ENCODE data around the gene ABCC4. TPM values are rescaled to one million over a fixed set of nuclear protein-coding genes. Genes with fewer than 3 reads are reported as not detected.

ABCC4 gene
- total and polyA plus RNA-seq, 2 experiments from 2014 or later: 4.3 to 12.2 TPM

- TF ChIP-seq ETS1 (IDR thresholded peaks at IDR 0.05) (no peak), CREB1 (CRISPR knock-in tag; IDR thresholded peaks at IDR 0.05; ENCODE audit: low read depth) (no peak), NANOG (IDR thresholded peaks at IDR 0.05; ENCODE audit: borderline replicate concordance) (no peak), STAT1 (IDR thresholded peaks at IDR 0.05; ENCODE audit: unreplicated experiment) (no peak), POLR2AphosphoS5 (IDR thresholded peaks at IDR 0.05; ENCODE audit: low read depth) (no peak)
Observed at GRCh38 chr13:95087746-95088305, 213.4 kb downstream of the ABCC4 start (continued).

GRCh38 chr13:95086761-95087160 is 214.5 kb downstream of the ABCC4 start:
- Histone ChIP-seq H3K4me1 (ENCODE audit: insufficient read depth) (no peaks in the 10 kb centered on the region), H3K36me3 (ENCODE audit: insufficient read depth) (no peaks in the 10 kb centered on the region), H3K79me2 (replicated peaks; ENCODE audit: insufficient read depth) (no peaks in the 10 kb centered on the region), H3K4me3 (no peak overlapping the region), H3K27me3 (ENCODE audit: insufficient read depth) (no peaks in the 10 kb centered on the region), H2AFZ (no peak overlapping the region), H3K4me2 (no peak overlapping the region), H3F3A (replicated peaks; ENCODE audit: low read depth) (no peaks in the 10 kb centered on the region), H3K9me2 (ENCODE audit: insufficient read depth) (no peaks in the 10 kb centered on the region), H3K27ac (ENCODE audit: low read depth) (no peak overlapping the region), H4K20me1 (replicated peaks; ENCODE audit: insufficient read depth) (no peaks in the 10 kb centered on the region)
- no peaks in the 10 kb centered on the region; the same call in 2 of the 3 replicates for H3K9me3 Mint-ChIP-seq
- DNase-seq (ENCODE audit: low spot score): no peak
- peaks cover 2% of the 10 kb centered on the region for H3K27me3 Mint-ChIP-seq (ENCODE audit: insufficient read depth, low read depth, poor library complexity)
- H3K4me1 Mint-ChIP-seq: peaks cover 7% of the 10 kb centered on the region
- no peaks in the 10 kb centered on the region for H3K36me3 Mint-ChIP-seq (ENCODE audit: low read depth)
- H3K4me3 Mint-ChIP-seq: no peak overlapping the region
- H3K27ac Mint-ChIP-seq: no peak overlapping the region
- no peak for TF ChIP-seq NANOG (IDR thresholded peaks at IDR 0.05; ENCODE audit: borderline replicate concordance)
- no peak for TF ChIP-seq CTCF (conservative IDR thresholded peaks at IDR 0.05; ENCODE audit: low read depth in 2 of 2)
- no peak for TF ChIP-seq CREB1 (CRISPR knock-in tag; IDR thresholded peaks at IDR 0.05; ENCODE audit: low read depth)
- no peak for TF ChIP-seq ETS1 (IDR thresholded peaks at IDR 0.05)
- TF ChIP-seq STAT1 (IDR thresholded peaks at IDR 0.05; ENCODE audit: unreplicated experiment): no peak
- ATAC-seq: no peak

GRCh38 chr13:95083758-95084157 is 217.5 kb downstream of the ABCC4 start:
- DNase-seq (ENCODE audit: low spot score) (no peak), ATAC-seq (no peak)
- no peak overlapping the region for H3K4me3 Mint-ChIP-seq
- Histone ChIP-seq H3K27me3 (ENCODE audit: insufficient read depth) (no peaks in the 10 kb centered on the region), H3K9me2 (ENCODE audit: insufficient read depth) (no peaks in the 10 kb centered on the region), H3K4me1 (ENCODE audit: insufficient read depth) (no peaks in the 10 kb centered on the region), H3K79me2 (replicated peaks; ENCODE audit: insufficient read depth) (no peaks in the 10 kb centered on the region), H3K4me2 (no peak overlapping the region), H3K36me3 (ENCODE audit: insufficient read depth) (no peaks in the 10 kb centered on the region), H3K27ac (ENCODE audit: low read depth) (no peak overlapping the region), H3K4me3 (no peak overlapping the region), H3F3A (replicated peaks; ENCODE audit: low read depth) (no peaks in the 10 kb centered on the region), H2AFZ (no peak overlapping the region), H4K20me1 (replicated peaks; ENCODE audit: insufficient read depth) (no peaks in the 10 kb centered on the region)
- no peak overlapping the region for H3K27ac Mint-ChIP-seq
- H3K9me3 Mint-ChIP-seq: no peaks in the 10 kb centered on the region
- no peaks in the 10 kb centered on the region for H3K4me1 Mint-ChIP-seq
- H3K36me3 Mint-ChIP-seq (ENCODE audit: low read depth): no peaks in the 10 kb centered on the region
- peaks cover 2% of the 10 kb centered on the region for H3K27me3 Mint-ChIP-seq (ENCODE audit: insufficient read depth, low read depth, poor library complexity)
- TF ChIP-seq ZNF462 (CRISPR knock-in tag; IDR thresholded peaks at IDR 0.05): no peak
- TF ChIP-seq ZNF331 (CRISPR knock-in tag; IDR thresholded peaks at IDR 0.05; ENCODE audit: low read depth): no peak
